Measurements from ENCODE around the gene ANKRD40CL.

Gene ANKRD40CL

DNA sequence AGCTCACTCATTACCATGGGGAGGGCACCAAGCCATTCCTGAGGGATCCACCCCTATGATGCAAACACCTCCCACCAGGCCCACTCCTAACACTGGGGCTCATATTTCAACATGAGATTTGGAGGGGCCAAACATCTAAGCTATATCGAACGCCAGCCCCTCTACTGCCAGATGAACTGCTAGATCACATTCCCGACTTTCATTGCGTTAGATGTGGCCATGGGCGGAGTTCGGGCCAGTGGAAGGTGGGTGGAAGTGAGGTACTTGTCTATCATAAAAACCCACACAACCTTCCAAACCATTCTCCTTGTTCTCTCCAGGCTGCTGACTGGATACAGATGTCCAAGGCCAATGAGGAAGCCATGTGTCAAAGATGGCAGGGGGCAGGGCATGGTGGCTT is 27.0 kb upstream of the ANKRD40CL start:
- Histone ChIP-seq H3K4me1 (ENCODE audit: control insufficient read depth in 1 of 2, insufficient read depth in 1 of 2, low read depth in 1 of 2, low read length in 1 of 2) (peaks cover 22 to 24% of the 10 kb centered on the region in 2 experiments), H3K36me3 (no peaks in the 10 kb centered on the region), H3K9me3 (no peaks in the 10 kb centered on the region), H3K27ac (no peak overlapping the region), H3K4me3 (ENCODE audit: low read depth in 1 of 2, low read length in 1 of 2) (no peak overlapping the region), H3K27me3 (no peaks in the 10 kb centered on the region)
- TF ChIP-seq, protein P1, sequence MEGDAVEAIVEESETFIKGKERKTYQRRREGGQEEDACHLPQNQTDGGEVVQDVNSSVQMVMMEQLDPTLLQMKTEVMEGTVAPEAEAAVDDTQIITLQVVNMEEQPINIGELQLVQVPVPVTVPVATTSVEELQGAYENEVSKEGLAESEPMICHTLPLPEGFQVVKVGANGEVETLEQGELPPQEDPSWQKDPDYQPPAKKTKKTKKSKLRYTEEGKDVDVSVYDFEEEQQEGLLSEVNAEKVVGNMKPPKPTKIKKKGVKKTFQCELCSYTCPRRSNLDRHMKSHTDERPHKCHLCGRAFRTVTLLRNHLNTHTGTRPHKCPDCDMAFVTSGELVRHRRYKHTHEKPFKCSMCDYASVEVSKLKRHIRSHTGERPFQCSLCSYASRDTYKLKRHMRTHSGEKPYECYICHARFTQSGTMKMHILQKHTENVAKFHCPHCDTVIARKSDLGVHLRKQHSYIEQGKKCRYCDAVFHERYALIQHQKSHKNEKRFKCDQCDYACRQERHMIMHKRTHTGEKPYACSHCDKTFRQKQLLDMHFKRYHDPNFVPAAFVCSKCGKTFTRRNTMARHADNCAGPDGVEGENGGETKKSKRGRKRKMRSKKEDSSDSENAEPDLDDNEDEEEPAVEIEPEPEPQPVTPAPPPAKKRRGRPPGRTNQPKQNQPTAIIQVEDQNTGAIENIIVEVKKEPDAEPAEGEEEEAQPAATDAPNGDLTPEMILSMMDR (IDR thresholded peaks at IDR 0.05), result no peak

DNA sequence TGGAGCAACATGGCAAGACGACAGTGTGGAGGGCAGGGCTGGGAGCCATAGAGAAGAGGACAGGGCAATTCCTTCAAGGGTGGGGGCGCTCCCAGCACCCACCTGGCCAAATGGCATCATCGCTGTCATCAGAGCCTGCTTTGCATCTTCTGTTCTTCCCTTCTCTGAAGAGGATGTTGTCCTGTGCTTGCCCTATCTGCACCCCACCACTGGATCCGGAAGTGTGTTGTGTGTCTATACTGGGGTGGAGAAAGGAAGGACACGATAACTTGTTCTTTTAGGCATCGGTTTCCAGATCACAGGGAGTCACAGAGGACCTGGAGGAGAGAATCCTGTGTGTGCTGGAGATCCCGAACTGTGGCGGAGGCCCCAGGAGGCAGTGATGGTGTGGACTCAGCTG is 25.7 kb upstream of the ANKRD40CL start:
- H3K9me3 ChIP-seq, result no peaks in the 10 kb centered on the region
- H3K27ac ChIP-seq, result peak overlapping the region; percentile 66
- no peak overlapping the region for H3K4me3 ChIP-seq (ENCODE audit: low read depth in 1 of 2, low read length in 1 of 2)
- TF ChIP-seq, protein P1 (IDR thresholded peaks at IDR 0.05), result no peak
- no peaks in the 10 kb centered on the region for H3K36me3 ChIP-seq
- H3K27me3 ChIP-seq, result no peaks in the 10 kb centered on the region
- peaks cover 22 to 24% of the 10 kb centered on the region in 2 experiments for H3K4me1 ChIP-seq (ENCODE audit: control insufficient read depth in 1 of 2, insufficient read depth in 1 of 2, low read depth in 1 of 2, low read length in 1 of 2)

DNA sequence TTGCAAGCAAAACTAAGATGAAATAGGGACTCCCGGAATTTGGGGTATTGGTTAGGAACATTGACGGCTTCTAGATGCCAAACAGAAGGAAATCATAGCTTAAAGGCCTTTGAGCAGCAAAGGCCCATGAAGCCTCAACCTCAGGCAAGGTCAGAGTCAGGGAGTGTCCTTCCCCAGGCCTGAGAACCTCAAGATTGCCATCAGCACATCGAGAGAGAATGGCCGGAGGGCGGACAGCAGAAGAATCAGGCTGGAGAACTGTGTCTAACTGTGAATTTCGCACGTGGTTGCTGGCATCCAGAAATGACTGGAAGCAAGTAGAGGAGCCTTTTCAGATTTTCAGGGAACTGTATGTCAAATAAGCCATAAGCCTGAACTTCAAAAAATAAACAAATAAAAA is 24.8 kb upstream of the ANKRD40CL start:
- Histone ChIP-seq H3K27ac (no peak overlapping the region), H3K4me1 (ENCODE audit: control insufficient read depth in 1 of 2, insufficient read depth in 1 of 2, low read depth in 1 of 2, low read length in 1 of 2) (peaks cover 22 to 24% of the 10 kb centered on the region in 2 experiments), H3K27me3 (no peaks in the 10 kb centered on the region), H3K36me3 (no peaks in the 10 kb centered on the region), H3K4me3 (ENCODE audit: low read depth in 1 of 2, low read length in 1 of 2) (no peak overlapping the region), H3K9me3 (no peaks in the 10 kb centered on the region)
- TF ChIP-seq, protein P1 (IDR thresholded peaks at IDR 0.05), result no peak

DNA sequence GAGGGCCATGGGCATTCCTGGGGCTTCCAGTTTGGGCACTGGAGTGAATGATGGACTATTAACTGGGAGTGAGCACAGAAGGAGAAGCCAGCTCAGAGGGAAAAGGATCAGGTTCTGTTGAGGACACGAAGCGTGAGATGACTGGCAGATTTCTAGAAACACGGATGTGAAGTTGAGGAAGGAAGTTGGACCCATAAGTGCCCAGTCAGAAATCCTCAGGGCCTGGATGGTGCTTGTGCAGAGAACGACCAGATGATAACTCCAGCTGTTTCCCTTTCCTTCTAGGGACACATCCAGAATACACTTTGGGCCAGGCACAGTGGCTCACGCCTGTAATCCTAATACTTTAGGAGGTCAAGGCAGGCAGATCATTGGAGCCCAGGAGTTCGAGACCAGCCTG is 23.3 kb upstream of the ANKRD40CL start:
- H3K36me3 ChIP-seq, result no peaks in the 10 kb centered on the region
- H3K27ac ChIP-seq, result peak overlapping the region; percentile 18
- no peak overlapping the region for H3K4me3 ChIP-seq (ENCODE audit: low read depth in 1 of 2, low read length in 1 of 2)
- TF ChIP-seq, protein P1 (IDR thresholded peaks at IDR 0.05), result no peak
- H3K27me3 ChIP-seq, result no peaks in the 10 kb centered on the region
- peaks cover 22 to 24% of the 10 kb centered on the region in 2 experiments for H3K4me1 ChIP-seq (ENCODE audit: control insufficient read depth in 1 of 2, insufficient read depth in 1 of 2, low read depth in 1 of 2, low read length in 1 of 2)
- H3K9me3 ChIP-seq, result no peaks in the 10 kb centered on the region

DNA sequence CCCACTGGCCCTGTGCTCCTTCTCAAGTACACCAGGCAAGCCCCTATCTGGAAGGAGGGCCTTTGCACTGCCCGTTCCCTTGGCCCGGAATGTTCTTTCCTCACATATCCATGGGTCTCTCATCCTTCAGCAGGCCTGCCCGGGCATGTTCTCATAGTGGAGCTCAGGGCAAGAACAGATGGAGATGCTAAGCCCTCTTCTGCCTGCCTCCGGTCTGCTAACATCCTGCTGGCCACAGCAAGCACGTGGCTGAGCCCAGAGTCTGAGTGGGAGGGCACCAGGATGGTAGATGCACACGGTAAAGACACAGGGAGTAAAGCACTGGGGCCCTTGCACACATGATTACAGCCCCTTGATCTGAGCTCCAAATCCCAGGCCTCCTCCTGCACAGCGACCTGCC is 19.8 kb upstream of the ANKRD40CL start:
- Histone ChIP-seq H3K4me1 (ENCODE audit: control insufficient read depth in 1 of 2, insufficient read depth in 1 of 2, low read depth in 1 of 2, low read length in 1 of 2) (peaks cover 9 to 10% of the 10 kb centered on the region in 2 experiments), H3K27me3 (no peaks in the 10 kb centered on the region), H3K27ac (no peak overlapping the region), H3K9me3 (no peaks in the 10 kb centered on the region), H3K4me3 (ENCODE audit: low read depth in 1 of 2, low read length in 1 of 2) (no peak overlapping the region), H3K36me3 (no peaks in the 10 kb centered on the region)
- TF ChIP-seq, protein P1 (IDR thresholded peaks at IDR 0.05), result no peak

All from neutrophil (primary cell).